ENCODE results near the gene CAMKMT. TPM values are rescaled to one million over a fixed set of nuclear protein-coding genes. Genes with fewer than 3 reads are reported as not detected.
"Not testable (repeated sequence)": the region's sequence is repeated elsewhere in the genome, so short reads cannot be mapped to it uniquely, and the experiment has no call there.

CAMKMT gene
- total RNA-seq, 4 donors from 2014 or later, result 2.9 to 18.8 (median 11.2) TPM

- intact Hi-C loops (cut with DNase I; ENCODE audit: low total_unique reads), result no loop called here
- no peak overlapping the region for H3K4me3 ChIP-seq
- no peaks in the 10 kb centered on the region for H3K36me3 ChIP-seq
- no peaks in the 10 kb centered on the region for H3K9me3 ChIP-seq
- H3K27ac ChIP-seq, result no peak overlapping the region
- no peak for TF ChIP-seq CTCF (IDR thresholded peaks at IDR 0.05)
- no peak for TF ChIP-seq POLR2A (IDR thresholded peaks at IDR 0.05)
- H3K4me1 ChIP-seq, result no peaks in the 10 kb centered on the region
- no peaks in the 10 kb centered on the region for H3K27me3 ChIP-seq
- no peak for DNase-seq
Observed at GRCh38 chr2:44369392-44369791, 7.6 kb downstream of the CAMKMT start.

GRCh38 chr2:44371445-44371844, 9.7 kb downstream of the CAMKMT start:
- H3K4me1 ChIP-seq, result no peaks in the 10 kb centered on the region
- no peaks in the 10 kb centered on the region for H3K36me3 ChIP-seq
- no peak for TF ChIP-seq POLR2A (IDR thresholded peaks at IDR 0.05)
- no peak for TF ChIP-seq CTCF (IDR thresholded peaks at IDR 0.05)
- H3K27ac ChIP-seq, result no peak overlapping the region
- H3K4me3 ChIP-seq, result no peak overlapping the region
- H3K9me3 ChIP-seq, result no peaks in the 10 kb centered on the region
- intact Hi-C loops (cut with DNase I; ENCODE audit: low total_unique reads), result no loop called here
- no peaks in the 10 kb centered on the region for H3K27me3 ChIP-seq
- no peak for DNase-seq

GRCh38 chr2:44372246-44372645, 10.5 kb downstream of the CAMKMT start:
- intact Hi-C loops (cut with DNase I; ENCODE audit: low total_unique reads), result no loop called here

GRCh38 chr2:44377486-44377885, 15.7 kb downstream of the CAMKMT start:
- Histone ChIP-seq H3K27ac (no peak overlapping the region), H3K4me3 (no peak overlapping the region), H3K27me3 (no peaks in the 10 kb centered on the region), H3K9me3 (no peaks in the 10 kb centered on the region), H3K36me3 (no peaks in the 10 kb centered on the region), H3K4me1 (no peaks in the 10 kb centered on the region)
- intact Hi-C loops (cut with DNase I; ENCODE audit: low total_unique reads), result no loop called here
- TF ChIP-seq CTCF (IDR thresholded peaks at IDR 0.05) (no peak), POLR2A (IDR thresholded peaks at IDR 0.05) (no peak)
- DNase-seq, result no peak

More at GRCh38 chr2:44372246-44372645, 10.5 kb downstream of the CAMKMT start:
- Histone ChIP-seq H3K4me3 (no peak overlapping the region), H3K9me3 (no peaks in the 10 kb centered on the region), H3K27me3 (no peaks in the 10 kb centered on the region), H3K27ac (no peak overlapping the region), H3K4me1 (no peaks in the 10 kb centered on the region), H3K36me3 (no peaks in the 10 kb centered on the region)
- no peak for DNase-seq
- TF ChIP-seq POLR2A (IDR thresholded peaks at IDR 0.05), result no peak
- no peak for TF ChIP-seq CTCF (IDR thresholded peaks at IDR 0.05)

GRCh38 chr2:44385226-44385625, 23.5 kb downstream of the CAMKMT start:
- DNase-seq; H3K27me3 ChIP-seq; intact Hi-C loops (cut with DNase I; ENCODE audit: low total_unique reads); H3K36me3 ChIP-seq; H3K4me1 ChIP-seq; H3K9me3 ChIP-seq; H3K4me3 ChIP-seq; H3K27ac ChIP-seq: not testable (repeated sequence)

- no peak overlapping the region for H3K27ac ChIP-seq
- H3K36me3 ChIP-seq, result no peaks in the 10 kb centered on the region
- no peaks in the 10 kb centered on the region for H3K4me1 ChIP-seq
- no peak overlapping the region for H3K4me3 ChIP-seq
- intact Hi-C loops (cut with DNase I; ENCODE audit: low total_unique reads), result no loop called here
- no peaks in the 10 kb centered on the region for H3K27me3 ChIP-seq
- TF ChIP-seq CTCF (IDR thresholded peaks at IDR 0.05), result no peak
- TF ChIP-seq POLR2A (IDR thresholded peaks at IDR 0.05), result no peak
- no peak for DNase-seq
- no peaks in the 10 kb centered on the region for H3K9me3 ChIP-seq
Observed at GRCh38 chr2:44388877-44389276, 27.1 kb downstream of the CAMKMT start.
